HepG2 (cell line): ENCODE data around the gene OARD1. TPM values are rescaled to one million over a fixed set of nuclear protein-coding genes. Genes with fewer than 3 reads are reported as not detected.

Experiments used
- ARNTL ChIP-seq: sonication (generic); formaldehyde crosslinking; IDR thresholded peaks from 2 replicates; pipeline ENCODE4 v1.4.0; 2020; ENCODE audit warnings: mild to moderate bottlenecking, missing genetic modification reagents
- FOSL1 ChIP-seq: sonication (generic); formaldehyde crosslinking; IDR thresholded peaks from 2 replicates; pipeline ENCODE4 v1.9.0; 2021; ENCODE audit warnings: missing genetic modification reagents, borderline replicate concordance
- HOXA3 ChIP-seq: sonication (generic); formaldehyde crosslinking; IDR thresholded peaks from 2 replicates; pipeline ENCODE4 v1.5.0; 2020; ENCODE audit warnings: missing genetic modification reagents
- KDM5B ChIP-seq: sonication (generic); formaldehyde crosslinking; IDR thresholded peaks from 2 replicates; pipeline ENCODE4 v1.4.0; 2020; ENCODE audit warnings: missing genetic modification reagents, mild to moderate bottlenecking, borderline replicate concordance
- KLF16 ChIP-seq, 2 experiments: sonication (generic) in 1 of 2; formaldehyde crosslinking in 1 of 2; IDR thresholded peaks; 2 replicates each; pipeline versions ENCODE4 v1.6.1 to v1.8.0; 2016 to 2023; ENCODE audit warnings: missing genetic modification reagents in 2 of 2, missing compliant biosample characterization in 1 of 2
- KMT2A ChIP-seq: sonication (generic); formaldehyde crosslinking; IDR thresholded peaks from 2 replicates; pipeline ENCODE4 v1.4.0; 2020; ENCODE audit warnings: missing genetic modification reagents
- MYC ChIP-seq: sonication (generic); formaldehyde crosslinking; IDR thresholded peaks from 2 replicates; pipeline ENCODE4 v1.9.0; 2021; ENCODE audit warnings: missing genetic modification reagents, borderline replicate concordance
- NCOA1 ChIP-seq: sonication (generic); formaldehyde crosslinking; IDR thresholded peaks from 2 replicates; pipeline ENCODE4 v1.9.0; 2021; ENCODE audit warnings: missing genetic modification reagents
- SIN3B ChIP-seq: fragments of 150-350 bp; IDR thresholded peaks from 2 replicates; pipeline ENCODE4 v1.6.1; 2014; ENCODE audit warnings: low read length
- SMARCC2 ChIP-seq: fragments of 450-650 bp; IDR thresholded peaks from 2 replicates; pipeline ENCODE4 v1.6.1; 2017; ENCODE audit warnings: antibody characterized with exemption, mild to moderate bottlenecking
- SRSF9 ChIP-seq: fragments of 200-400 bp; formaldehyde crosslinking; IDR thresholded peaks from 2 replicates; pipeline ENCODE4 v1.6.1; 2018; ENCODE audit warnings: borderline replicate concordance, mild to moderate bottlenecking, low read depth, low read length; ENCODE audit not compliant: insufficient read depth, poor library complexity, severe bottlenecking
- ZNF205 ChIP-seq: IDR thresholded peaks from 2 replicates; pipeline ENCODE4 v1.6.1; 2018; ENCODE audit warnings: missing biosample characterization, missing genetic modification reagents
- ZNF326 ChIP-seq: sonication (generic); formaldehyde crosslinking; IDR thresholded peaks from 2 replicates; pipeline ENCODE4 v1.4.0; 2020; ENCODE audit warnings: missing genetic modification reagents, borderline replicate concordance
- ZNF703 ChIP-seq: sonication (generic); formaldehyde crosslinking; IDR thresholded peaks from 2 replicates; pipeline ENCODE4 v1.5.1; 2020; ENCODE audit warnings: missing genetic modification reagents, mild to moderate bottlenecking, moderate library complexity, borderline replicate concordance
- polyA plus RNA-seq, 8 experiments: library from polyadenylated mRNA; depleted of rRNA in 3 of 8; stranded (reverse) in 7 of 8; unstranded in 1 of 8; fragments of >200 nt; fragmentation: Illumina TruSeq in 4 of 8; extraction: Trizol in 4 of 8; gene quantifications; 2 replicates each; pipeline versions ENCODE4 v1.2.1 to v1.2.3, GENCODE V29; 2011 to 2016; ENCODE audit warnings: low read depth in 4 of 8, missing spikeins in 1 of 8, mixed read lengths in 1 of 8; ENCODE audit not compliant: insufficient read depth in 1 of 8
- total RNA-seq, 5 experiments: library from RNA; depleted of rRNA; stranded (reverse); fragments of >200 nt; fragmentation: Illumina TruSeq; extraction: Trizol; gene quantifications; 2 replicates each; pipeline ENCODE4 v1.2.3, GENCODE V29; 2016; ENCODE audit warnings: low read depth in 1 of 5
- TF ChIP-seq, protein P1 (sequence below): IDR thresholded peaks from 2 replicates; pipeline ENCODE4 v1.6.1; 2016; ENCODE audit warnings: low read depth, borderline replicate concordance
- TF ChIP-seq, protein P2 (sequence below), 2 experiments: sonication (generic) in 1 of 2; formaldehyde crosslinking in 1 of 2; IDR thresholded peaks; 2 replicates each; pipeline versions ENCODE4 v1.5.1 to v1.6.1; 2011 to 2020; ENCODE audit warnings: borderline replicate concordance in 1 of 2, low read depth in 1 of 2, low read length in 1 of 2, mild to moderate bottlenecking in 1 of 2, missing genetic modification reagents in 1 of 2, moderate library complexity in 1 of 2
- TF ChIP-seq, protein P3 (sequence below): sonication (generic); formaldehyde crosslinking; IDR thresholded peaks from 2 replicates; pipeline ENCODE4 v1.4.0; 2020; ENCODE audit warnings: missing genetic modification reagents
- TF ChIP-seq, protein P4 (sequence below): conservative IDR thresholded peaks from 2 replicates; pipeline ENCODE4 v1.6.1; 2018; ENCODE audit warnings: missing genetic modification reagents
- TF ChIP-seq, protein P5 (sequence below): sonication (generic); formaldehyde crosslinking; IDR thresholded peaks from 2 replicates; pipeline ENCODE4 v1.4.0; 2020; ENCODE audit warnings: missing genetic modification reagents, borderline replicate concordance

OARD1 gene
- total and polyA plus RNA-seq, 2 of the 13 experiments (the other 11 are each of a cell fraction or from before 2014, with no cell fraction given) = 18.4 to 49.0 TPM

DNA sequence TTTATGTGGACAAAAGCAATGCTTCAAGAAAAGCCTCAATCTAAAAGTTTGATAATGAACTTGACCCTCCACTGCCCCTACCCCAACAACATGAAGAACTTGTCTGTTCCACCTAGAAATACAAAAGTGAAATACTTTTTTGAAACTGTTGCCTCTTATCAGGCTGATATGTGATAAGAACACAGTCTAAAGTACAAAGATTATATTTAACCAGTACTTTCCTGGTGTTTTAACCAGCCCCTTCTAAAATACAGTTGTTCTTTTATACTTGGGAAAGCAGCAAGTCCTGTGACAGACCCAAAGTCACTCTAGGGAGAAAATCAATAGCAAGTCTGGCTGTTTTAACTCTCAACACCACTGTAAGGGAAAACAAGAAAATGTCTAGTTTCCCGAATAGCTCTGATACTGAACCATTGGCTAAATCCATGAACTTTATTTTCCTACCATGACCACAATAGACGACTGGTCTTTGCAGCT, 6.6 kb downstream of the OARD1 start (continued):
- no peak for TF ChIP-seq FOSL1
- TF ChIP-seq MYC = no peak
- no peak for TF ChIP-seq SMARCC2
- TF ChIP-seq KLF16 (CRISPR knock-in tag; IDR thresholded peaks at IDR 0.05) = no peak; a peak in 1 of 4 replicates
- no peak for TF ChIP-seq ZNF326 (CRISPR knock-in tag)
- TF ChIP-seq, protein P1, sequence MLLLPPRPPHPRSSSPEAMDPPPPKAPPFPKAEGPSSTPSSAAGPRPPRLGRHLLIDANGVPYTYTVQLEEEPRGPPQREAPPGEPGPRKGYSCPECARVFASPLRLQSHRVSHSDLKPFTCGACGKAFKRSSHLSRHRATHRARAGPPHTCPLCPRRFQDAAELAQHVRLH (CRISPR knock-in tag) = no peak
- TF ChIP-seq ZNF205 (CRISPR knock-in tag) = no peak
- no peak for TF ChIP-seq SRSF9
- no peak for TF ChIP-seq ARNTL (CRISPR knock-in tag)
- no peak for TF ChIP-seq HOXA3 (CRISPR knock-in tag)
- TF ChIP-seq, protein P2, sequence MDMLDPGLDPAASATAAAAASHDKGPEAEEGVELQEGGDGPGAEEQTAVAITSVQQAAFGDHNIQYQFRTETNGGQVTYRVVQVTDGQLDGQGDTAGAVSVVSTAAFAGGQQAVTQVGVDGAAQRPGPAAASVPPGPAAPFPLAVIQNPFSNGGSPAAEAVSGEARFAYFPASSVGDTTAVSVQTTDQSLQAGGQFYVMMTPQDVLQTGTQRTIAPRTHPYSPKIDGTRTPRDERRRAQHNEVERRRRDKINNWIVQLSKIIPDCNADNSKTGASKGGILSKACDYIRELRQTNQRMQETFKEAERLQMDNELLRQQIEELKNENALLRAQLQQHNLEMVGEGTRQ (IDR thresholded peaks at IDR 0.05; ENCODE audit: low read depth, low read length) = no peak
- TF ChIP-seq, protein P2 (CRISPR knock-in tag; IDR thresholded peaks at IDR 0.05; ENCODE audit: borderline replicate concordance) = no peak
- TF ChIP-seq KMT2A (CRISPR knock-in tag) = 0 out of 2 replicates have a peak, but pooled peaks have one; percentile 17
- no peak for TF ChIP-seq SIN3B
- TF ChIP-seq, protein P3, sequence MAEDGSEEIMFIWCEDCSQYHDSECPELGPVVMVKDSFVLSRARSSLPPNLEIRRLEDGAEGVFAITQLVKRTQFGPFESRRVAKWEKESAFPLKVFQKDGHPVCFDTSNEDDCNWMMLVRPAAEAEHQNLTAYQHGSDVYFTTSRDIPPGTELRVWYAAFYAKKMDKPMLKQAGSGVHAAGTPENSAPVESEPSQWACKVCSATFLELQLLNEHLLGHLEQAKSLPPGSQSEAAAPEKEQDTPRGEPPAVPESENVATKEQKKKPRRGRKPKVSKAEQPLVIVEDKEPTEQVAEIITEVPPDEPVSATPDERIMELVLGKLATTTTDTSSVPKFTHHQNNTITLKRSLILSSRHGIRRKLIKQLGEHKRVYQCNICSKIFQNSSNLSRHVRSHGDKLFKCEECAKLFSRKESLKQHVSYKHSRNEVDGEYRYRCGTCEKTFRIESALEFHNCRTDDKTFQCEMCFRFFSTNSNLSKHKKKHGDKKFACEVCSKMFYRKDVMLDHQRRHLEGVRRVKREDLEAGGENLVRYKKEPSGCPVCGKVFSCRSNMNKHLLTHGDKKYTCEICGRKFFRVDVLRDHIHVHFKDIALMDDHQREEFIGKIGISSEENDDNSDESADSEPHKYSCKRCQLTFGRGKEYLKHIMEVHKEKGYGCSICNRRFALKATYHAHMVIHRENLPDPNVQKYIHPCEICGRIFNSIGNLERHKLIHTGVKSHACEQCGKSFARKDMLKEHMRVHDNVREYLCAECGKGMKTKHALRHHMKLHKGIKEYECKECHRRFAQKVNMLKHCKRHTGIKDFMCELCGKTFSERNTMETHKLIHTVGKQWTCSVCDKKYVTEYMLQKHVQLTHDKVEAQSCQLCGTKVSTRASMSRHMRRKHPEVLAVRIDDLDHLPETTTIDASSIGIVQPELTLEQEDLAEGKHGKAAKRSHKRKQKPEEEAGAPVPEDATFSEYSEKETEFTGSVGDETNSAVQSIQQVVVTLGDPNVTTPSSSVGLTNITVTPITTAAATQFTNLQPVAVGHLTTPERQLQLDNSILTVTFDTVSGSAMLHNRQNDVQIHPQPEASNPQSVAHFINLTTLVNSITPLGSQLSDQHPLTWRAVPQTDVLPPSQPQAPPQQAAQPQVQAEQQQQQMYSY = peak; percentile 73; the same call in 1 of the 2 replicates
- no peak for TF ChIP-seq KDM5B (CRISPR knock-in tag)
- TF ChIP-seq ZNF703 = no peak
- 0 out of 2 replicates have a peak, but pooled peaks have one; percentile 32 for TF ChIP-seq NCOA1
- TF ChIP-seq, protein P4, sequence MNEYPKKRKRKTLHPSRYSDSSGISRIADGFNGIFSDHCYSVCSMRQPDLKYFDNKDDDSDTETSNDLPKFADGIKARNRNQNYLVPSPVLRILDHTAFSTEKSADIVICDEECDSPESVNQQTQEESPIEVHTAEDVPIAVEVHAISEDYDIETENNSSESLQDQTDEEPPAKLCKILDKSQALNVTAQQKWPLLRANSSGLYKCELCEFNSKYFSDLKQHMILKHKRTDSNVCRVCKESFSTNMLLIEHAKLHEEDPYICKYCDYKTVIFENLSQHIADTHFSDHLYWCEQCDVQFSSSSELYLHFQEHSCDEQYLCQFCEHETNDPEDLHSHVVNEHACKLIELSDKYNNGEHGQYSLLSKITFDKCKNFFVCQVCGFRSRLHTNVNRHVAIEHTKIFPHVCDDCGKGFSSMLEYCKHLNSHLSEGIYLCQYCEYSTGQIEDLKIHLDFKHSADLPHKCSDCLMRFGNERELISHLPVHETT (CRISPR knock-in tag) = no peak
- TF ChIP-seq, protein P5, sequence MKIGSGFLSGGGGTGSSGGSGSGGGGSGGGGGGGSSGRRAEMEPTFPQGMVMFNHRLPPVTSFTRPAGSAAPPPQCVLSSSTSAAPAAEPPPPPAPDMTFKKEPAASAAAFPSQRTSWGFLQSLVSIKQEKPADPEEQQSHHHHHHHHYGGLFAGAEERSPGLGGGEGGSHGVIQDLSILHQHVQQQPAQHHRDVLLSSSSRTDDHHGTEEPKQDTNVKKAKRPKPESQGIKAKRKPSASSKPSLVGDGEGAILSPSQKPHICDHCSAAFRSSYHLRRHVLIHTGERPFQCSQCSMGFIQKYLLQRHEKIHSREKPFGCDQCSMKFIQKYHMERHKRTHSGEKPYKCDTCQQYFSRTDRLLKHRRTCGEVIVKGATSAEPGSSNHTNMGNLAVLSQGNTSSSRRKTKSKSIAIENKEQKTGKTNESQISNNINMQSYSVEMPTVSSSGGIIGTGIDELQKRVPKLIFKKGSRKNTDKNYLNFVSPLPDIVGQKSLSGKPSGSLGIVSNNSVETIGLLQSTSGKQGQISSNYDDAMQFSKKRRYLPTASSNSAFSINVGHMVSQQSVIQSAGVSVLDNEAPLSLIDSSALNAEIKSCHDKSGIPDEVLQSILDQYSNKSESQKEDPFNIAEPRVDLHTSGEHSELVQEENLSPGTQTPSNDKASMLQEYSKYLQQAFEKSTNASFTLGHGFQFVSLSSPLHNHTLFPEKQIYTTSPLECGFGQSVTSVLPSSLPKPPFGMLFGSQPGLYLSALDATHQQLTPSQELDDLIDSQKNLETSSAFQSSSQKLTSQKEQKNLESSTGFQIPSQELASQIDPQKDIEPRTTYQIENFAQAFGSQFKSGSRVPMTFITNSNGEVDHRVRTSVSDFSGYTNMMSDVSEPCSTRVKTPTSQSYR (CRISPR knock-in tag) = peak; percentile 67; the same call in 1 of the 2 replicates
